HEK293 (cell line): Measurements from ENCODE around the gene DKKL1.

Source experiments
- BCL11B ChIP-seq: fragments of 450-650 bp; formaldehyde crosslinking; IDR thresholded peaks from 2 replicates; pipeline ENCODE4 v1.5.1; 2016; ENCODE audit warnings: low read depth, missing biosample characterization, missing genetic modification characterization
- GLI4 ChIP-seq: fragments of 450-650 bp; formaldehyde crosslinking; IDR thresholded peaks from 2 replicates; pipeline ENCODE4 v1.5.1; 2016; ENCODE audit warnings: missing biosample characterization, missing genetic modification characterization
- GLIS1 ChIP-seq: fragments of 450-650 bp; formaldehyde crosslinking; IDR thresholded peaks from 2 replicates; pipeline ENCODE4 v1.5.1; 2016; ENCODE audit warnings: missing biosample characterization, missing genetic modification characterization
- HOXA7 ChIP-seq: sonication (generic); formaldehyde crosslinking; IDR thresholded peaks from 2 replicates; pipeline ENCODE4 v1.8.1; 2022; ENCODE audit warnings: missing genetic modification reagents, borderline replicate concordance
- KLF7 ChIP-seq: fragments of 450-650 bp; formaldehyde crosslinking; IDR thresholded peaks from 2 replicates; pipeline ENCODE4 v1.5.1; 2016; ENCODE audit warnings: missing biosample characterization, missing genetic modification characterization, borderline replicate concordance
- OSR2 ChIP-seq: fragments of 450-650 bp; formaldehyde crosslinking; IDR thresholded peaks from 2 replicates; pipeline ENCODE4 v1.5.1; 2016; ENCODE audit warnings: missing biosample characterization, missing genetic modification characterization
- SETDB1 ChIP-seq: IDR thresholded peaks from one replicate; pipeline ENCODE4 v1.6.1; 2017; ENCODE audit warnings: mild to moderate bottlenecking, low read length, moderate library complexity, mixed read lengths; ENCODE audit not compliant: insufficient read length
- SP2 ChIP-seq: fragments of 450-650 bp; formaldehyde crosslinking; IDR thresholded peaks from 2 replicates; pipeline ENCODE4 v1.5.1; 2016; ENCODE audit warnings: missing biosample characterization, missing genetic modification characterization
- SP7 ChIP-seq: fragments of 450-650 bp; formaldehyde crosslinking; IDR thresholded peaks from 2 replicates; pipeline ENCODE4 v1.5.1; 2016; ENCODE audit warnings: missing biosample characterization, missing genetic modification characterization
- ZNF114 ChIP-seq: fragments of 450-650 bp; formaldehyde crosslinking; IDR thresholded peaks from 2 replicates; pipeline ENCODE4 v1.5.0; 2017; ENCODE audit warnings: missing biosample characterization, missing genetic modification characterization
- ZNF138 ChIP-seq: fragments of 450-650 bp; formaldehyde crosslinking; IDR thresholded peaks from 2 replicates; pipeline ENCODE4 v1.5.1; 2016; ENCODE audit warnings: missing biosample characterization, missing genetic modification characterization, borderline replicate concordance
- ZNF155 ChIP-seq: fragments of 450-650 bp; formaldehyde crosslinking; IDR thresholded peaks from 2 replicates; pipeline ENCODE4 v1.5.1; 2016; ENCODE audit warnings: missing biosample characterization, missing genetic modification characterization
- ZNF16 ChIP-seq: fragments of 450-650 bp; formaldehyde crosslinking; IDR thresholded peaks from 2 replicates; pipeline ENCODE4 v1.5.1; 2016; ENCODE audit warnings: low read depth, missing biosample characterization, missing genetic modification characterization
- ZNF19 ChIP-seq: fragments of 450-650 bp; formaldehyde crosslinking; IDR thresholded peaks from 2 replicates; pipeline ENCODE4; 2016; ENCODE audit warnings: missing biosample characterization, missing genetic modification characterization, low read depth
- ZNF202 ChIP-seq: fragments of 450-650 bp; formaldehyde crosslinking; IDR thresholded peaks from 2 replicates; pipeline ENCODE4 v1.5.1; 2016; ENCODE audit warnings: missing biosample characterization, missing genetic modification characterization, borderline replicate concordance
- ZNF211 ChIP-seq: fragments of 450-650 bp; formaldehyde crosslinking; IDR thresholded peaks from 2 replicates; pipeline ENCODE4 v1.5.1; 2016; ENCODE audit warnings: low read depth, missing biosample characterization, missing genetic modification characterization
- ZNF221 ChIP-seq: fragments of 450-650 bp; formaldehyde crosslinking; IDR thresholded peaks from 2 replicates; pipeline ENCODE4 v1.5.1; 2017; ENCODE audit warnings: missing biosample characterization, missing genetic modification characterization, borderline replicate concordance
- ZNF292 ChIP-seq: fragments of 450-650 bp; formaldehyde crosslinking; IDR thresholded peaks from 2 replicates; pipeline ENCODE4 v1.5.1; 2016; ENCODE audit warnings: low read depth, missing biosample characterization, missing genetic modification characterization, borderline replicate concordance
- ZNF501 ChIP-seq: fragments of 450-650 bp; formaldehyde crosslinking; IDR thresholded peaks from 2 replicates; pipeline ENCODE4 v1.5.1; 2016; ENCODE audit warnings: missing biosample characterization, missing genetic modification characterization
- ZNF530 ChIP-seq: fragments of 450-650 bp; formaldehyde crosslinking; IDR thresholded peaks from 2 replicates; pipeline ENCODE4 v1.5.1; 2016; ENCODE audit warnings: low read depth, missing biosample characterization, missing genetic modification characterization
- ZNF558 ChIP-seq: fragments of 450-650 bp; formaldehyde crosslinking; IDR thresholded peaks from 2 replicates; pipeline ENCODE4 v1.5.1; 2016; ENCODE audit warnings: missing biosample characterization, missing genetic modification characterization
- ZNF571 ChIP-seq: fragments of 450-650 bp; formaldehyde crosslinking; IDR thresholded peaks from 2 replicates; pipeline ENCODE4 v1.5.0; 2017; ENCODE audit warnings: missing biosample characterization, missing genetic modification characterization
- ZNF596 ChIP-seq: fragments of 450-650 bp; IDR thresholded peaks from 2 replicates; pipeline ENCODE4 v1.5.0; 2018; ENCODE audit warnings: missing biosample characterization, mild to moderate bottlenecking, missing genetic modification characterization, moderate library complexity
- ZNF624 ChIP-seq: fragments of 450-650 bp; formaldehyde crosslinking; IDR thresholded peaks from 2 replicates; pipeline ENCODE4 v1.5.1; 2017; ENCODE audit warnings: missing biosample characterization, missing genetic modification characterization
- ZNF658 ChIP-seq: fragments of 450-650 bp; formaldehyde crosslinking; IDR thresholded peaks from 2 replicates; pipeline ENCODE4; 2016; ENCODE audit warnings: missing biosample characterization, missing genetic modification characterization
- ZNF707 ChIP-seq: fragments of 450-650 bp; formaldehyde crosslinking; IDR thresholded peaks from 2 replicates; pipeline ENCODE4 v1.5.1; 2016; ENCODE audit warnings: missing biosample characterization, missing genetic modification characterization
- ZNF776 ChIP-seq: fragments of 450-650 bp; formaldehyde crosslinking; IDR thresholded peaks from 2 replicates; pipeline ENCODE4 v1.5.0; 2017; ENCODE audit warnings: missing biosample characterization, missing genetic modification characterization, borderline replicate concordance
- TF ChIP-seq, protein P1 (sequence below): fragments of 450-650 bp; formaldehyde crosslinking; IDR thresholded peaks from 2 replicates; pipeline ENCODE4 v1.5.0; 2017; ENCODE audit warnings: missing biosample characterization, missing genetic modification characterization, borderline replicate concordance
- TF ChIP-seq, protein P2 (sequence below): fragments of 450-650 bp; formaldehyde crosslinking; IDR thresholded peaks from 2 replicates; pipeline ENCODE4 v1.5.1; 2017; ENCODE audit warnings: missing biosample characterization, mild to moderate bottlenecking, missing genetic modification characterization, moderate library complexity
- TF ChIP-seq, protein P3 (sequence below): fragments of 450-650 bp; formaldehyde crosslinking; IDR thresholded peaks from 2 replicates; pipeline ENCODE4 v1.5.1; 2016; ENCODE audit warnings: missing biosample characterization, missing genetic modification characterization, borderline replicate concordance
- TF ChIP-seq, protein P4 (sequence below): fragments of 450-650 bp; formaldehyde crosslinking; IDR thresholded peaks from 2 replicates; pipeline ENCODE4 v1.5.1; 2016; ENCODE audit warnings: missing biosample characterization, missing genetic modification characterization
- TF ChIP-seq, protein P5 (sequence below): fragments of 450-650 bp; formaldehyde crosslinking; IDR thresholded peaks from 2 replicates; pipeline ENCODE4 v1.5.1; 2016; ENCODE audit warnings: missing biosample characterization, missing genetic modification characterization

Gene DKKL1

DNA sequence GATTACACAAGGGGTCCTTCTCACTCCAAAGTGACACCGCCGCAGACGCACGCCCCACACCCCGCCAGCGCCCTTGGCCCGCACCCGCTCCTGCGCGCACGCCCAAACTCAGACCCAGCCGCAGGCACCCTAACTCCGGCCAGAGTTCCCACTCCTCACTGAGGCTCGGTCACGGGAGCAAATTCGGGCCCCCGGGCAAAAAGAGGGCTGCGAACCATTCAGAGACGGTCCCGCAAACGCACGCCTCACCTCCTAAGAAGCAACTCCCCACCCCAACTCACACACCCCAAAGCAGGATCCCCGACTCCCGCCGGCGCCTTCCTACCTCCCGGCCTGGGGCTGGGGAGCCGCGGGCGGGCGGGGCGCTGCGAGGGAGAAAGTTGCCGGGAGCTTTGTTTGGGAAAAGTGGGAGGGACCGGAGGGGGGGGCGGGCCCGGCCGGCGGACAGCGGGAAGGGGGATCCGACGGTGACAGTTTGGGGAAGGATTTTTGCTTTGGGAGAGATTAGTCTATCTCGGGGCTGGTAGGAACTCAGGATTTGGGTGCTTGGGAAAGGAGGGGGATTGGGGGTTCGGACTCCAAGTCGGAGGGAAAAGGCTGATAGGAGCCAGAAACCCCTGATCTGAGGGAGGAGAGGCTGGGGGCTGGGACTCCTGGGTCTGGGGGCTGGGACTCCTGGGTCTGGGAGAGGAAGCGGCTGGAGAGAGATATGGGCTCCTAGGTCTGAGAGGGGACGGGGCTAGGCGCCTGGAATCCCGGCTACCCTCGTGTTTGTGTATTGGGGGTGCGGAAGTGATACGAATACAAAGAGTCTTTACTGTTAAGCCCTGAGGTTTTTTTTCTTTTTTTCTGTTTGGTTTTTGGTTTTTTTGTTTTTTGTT is 1.4 kb upstream of the DKKL1 start, which contains the start of gene TEAD2 (continued):
- TF ChIP-seq ZNF138 (tag by site-specific recombination) (no peak), SP7 (tag by site-specific recombination) (0 out of 2 replicates have a peak, but pooled peaks have one; percentile 20), ZNF211 (tag by site-specific recombination) (no peak), ZNF776 (no peak), GLI4 (tag by site-specific recombination) (no peak), SETDB1 (no peak), ZNF114 (no peak), ZNF292 (tag by site-specific recombination) (no peak), BCL11B (tag by site-specific recombination) (peak; percentile 43; the same call in 1 of the 2 replicates), ZNF19 (tag by site-specific recombination) (no peak), ZNF16 (tag by site-specific recombination) (no peak), GLIS1 (tag by site-specific recombination) (peak; percentile 84), OSR2 (tag by site-specific recombination) (no peak), ZNF221 (no peak), ZNF530 (tag by site-specific recombination) (no peak), KLF7 (tag by site-specific recombination) (no peak), SP2 (tag by site-specific recombination) (peak; percentile 58), ZNF501 (tag by site-specific recombination) (0 out of 2 replicates have a peak, but pooled peaks have one; percentile 26), ZNF155 (tag by site-specific recombination) (no peak), ZNF658 (tag by site-specific recombination) (no peak), ZNF624 (tag by site-specific recombination) (no peak), ZNF202 (tag by site-specific recombination) (no peak), ZNF558 (tag by site-specific recombination) (no peak), HOXA7 (no peak), ZNF596 (no peak), ZNF707 (tag by site-specific recombination) (no peak), ZNF571 (tag by site-specific recombination) (no peak)
- TF ChIP-seq, protein P1, sequence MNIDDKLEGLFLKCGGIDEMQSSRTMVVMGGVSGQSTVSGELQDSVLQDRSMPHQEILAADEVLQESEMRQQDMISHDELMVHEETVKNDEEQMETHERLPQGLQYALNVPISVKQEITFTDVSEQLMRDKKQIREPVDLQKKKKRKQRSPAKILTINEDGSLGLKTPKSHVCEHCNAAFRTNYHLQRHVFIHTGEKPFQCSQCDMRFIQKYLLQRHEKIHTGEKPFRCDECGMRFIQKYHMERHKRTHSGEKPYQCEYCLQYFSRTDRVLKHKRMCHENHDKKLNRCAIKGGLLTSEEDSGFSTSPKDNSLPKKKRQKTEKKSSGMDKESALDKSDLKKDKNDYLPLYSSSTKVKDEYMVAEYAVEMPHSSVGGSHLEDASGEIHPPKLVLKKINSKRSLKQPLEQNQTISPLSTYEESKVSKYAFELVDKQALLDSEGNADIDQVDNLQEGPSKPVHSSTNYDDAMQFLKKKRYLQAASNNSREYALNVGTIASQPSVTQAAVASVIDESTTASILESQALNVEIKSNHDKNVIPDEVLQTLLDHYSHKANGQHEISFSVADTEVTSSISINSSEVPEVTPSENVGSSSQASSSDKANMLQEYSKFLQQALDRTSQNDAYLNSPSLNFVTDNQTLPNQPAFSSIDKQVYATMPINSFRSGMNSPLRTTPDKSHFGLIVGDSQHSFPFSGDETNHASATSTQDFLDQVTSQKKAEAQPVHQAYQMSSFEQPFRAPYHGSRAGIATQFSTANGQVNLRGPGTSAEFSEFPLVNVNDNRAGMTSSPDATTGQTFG (tag by site-specific recombination), result no peak
- TF ChIP-seq, protein P2, sequence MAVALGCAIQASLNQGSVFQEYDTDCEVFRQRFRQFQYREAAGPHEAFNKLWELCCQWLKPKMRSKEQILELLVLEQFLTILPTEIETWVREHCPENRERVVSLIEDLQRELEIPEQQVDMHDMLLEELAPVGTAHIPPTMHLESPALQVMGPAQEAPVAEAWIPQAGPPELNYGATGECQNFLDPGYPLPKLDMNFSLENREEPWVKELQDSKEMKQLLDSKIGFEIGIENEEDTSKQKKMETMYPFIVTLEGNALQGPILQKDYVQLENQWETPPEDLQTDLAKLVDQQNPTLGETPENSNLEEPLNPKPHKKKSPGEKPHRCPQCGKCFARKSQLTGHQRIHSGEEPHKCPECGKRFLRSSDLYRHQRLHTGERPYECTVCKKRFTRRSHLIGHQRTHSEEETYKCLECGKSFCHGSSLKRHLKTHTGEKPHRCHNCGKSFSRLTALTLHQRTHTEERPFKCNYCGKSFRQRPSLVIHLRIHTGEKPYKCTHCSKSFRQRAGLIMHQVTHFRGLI (tag by site-specific recombination), result peak; percentile 25; the same call in 1 of the 2 replicates
- TF ChIP-seq, protein P3, sequence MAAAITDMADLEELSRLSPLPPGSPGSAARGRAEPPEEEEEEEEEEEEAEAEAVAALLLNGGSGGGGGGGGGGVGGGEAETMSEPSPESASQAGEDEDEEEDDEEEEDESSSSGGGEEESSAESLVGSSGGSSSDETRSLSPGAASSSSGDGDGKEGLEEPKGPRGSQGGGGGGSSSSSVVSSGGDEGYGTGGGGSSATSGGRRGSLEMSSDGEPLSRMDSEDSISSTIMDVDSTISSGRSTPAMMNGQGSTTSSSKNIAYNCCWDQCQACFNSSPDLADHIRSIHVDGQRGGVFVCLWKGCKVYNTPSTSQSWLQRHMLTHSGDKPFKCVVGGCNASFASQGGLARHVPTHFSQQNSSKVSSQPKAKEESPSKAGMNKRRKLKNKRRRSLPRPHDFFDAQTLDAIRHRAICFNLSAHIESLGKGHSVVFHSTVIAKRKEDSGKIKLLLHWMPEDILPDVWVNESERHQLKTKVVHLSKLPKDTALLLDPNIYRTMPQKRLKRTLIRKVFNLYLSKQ (tag by site-specific recombination), result no peak
- TF ChIP-seq, protein P4, sequence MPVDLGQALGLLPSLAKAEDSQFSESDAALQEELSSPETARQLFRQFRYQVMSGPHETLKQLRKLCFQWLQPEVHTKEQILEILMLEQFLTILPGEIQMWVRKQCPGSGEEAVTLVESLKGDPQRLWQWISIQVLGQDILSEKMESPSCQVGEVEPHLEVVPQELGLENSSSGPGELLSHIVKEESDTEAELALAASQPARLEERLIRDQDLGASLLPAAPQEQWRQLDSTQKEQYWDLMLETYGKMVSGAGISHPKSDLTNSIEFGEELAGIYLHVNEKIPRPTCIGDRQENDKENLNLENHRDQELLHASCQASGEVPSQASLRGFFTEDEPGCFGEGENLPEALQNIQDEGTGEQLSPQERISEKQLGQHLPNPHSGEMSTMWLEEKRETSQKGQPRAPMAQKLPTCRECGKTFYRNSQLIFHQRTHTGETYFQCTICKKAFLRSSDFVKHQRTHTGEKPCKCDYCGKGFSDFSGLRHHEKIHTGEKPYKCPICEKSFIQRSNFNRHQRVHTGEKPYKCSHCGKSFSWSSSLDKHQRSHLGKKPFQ (tag by site-specific recombination), result no peak
- TF ChIP-seq, protein P5, sequence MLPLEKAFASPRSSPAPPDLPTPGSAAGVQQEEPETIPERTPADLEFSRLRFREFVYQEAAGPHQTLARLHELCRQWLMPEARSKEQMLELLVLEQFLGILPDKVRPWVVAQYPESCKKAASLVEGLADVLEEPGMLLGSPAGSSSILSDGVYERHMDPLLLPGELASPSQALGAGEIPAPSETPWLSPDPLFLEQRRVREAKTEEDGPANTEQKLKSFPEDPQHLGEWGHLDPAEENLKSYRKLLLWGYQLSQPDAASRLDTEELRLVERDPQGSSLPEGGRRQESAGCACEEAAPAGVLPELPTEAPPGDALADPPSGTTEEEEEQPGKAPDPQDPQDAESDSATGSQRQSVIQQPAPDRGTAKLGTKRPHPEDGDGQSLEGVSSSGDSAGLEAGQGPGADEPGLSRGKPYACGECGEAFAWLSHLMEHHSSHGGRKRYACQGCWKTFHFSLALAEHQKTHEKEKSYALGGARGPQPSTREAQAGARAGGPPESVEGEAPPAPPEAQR (tag by site-specific recombination), result no peak
